HG03139 (cell line): ENCODE results near the gene TM9SF2.
"Not testable (repeated sequence)": the region's sequence is repeated elsewhere in the genome, so short reads cannot be mapped to it uniquely, and the experiment has no call there.

Experiments used
- ATAC-seq: cut with Tn5 transposase; IDR thresholded peaks from one replicate; pipeline ENCODE4 v1.9.1; 2021; ENCODE audit not compliant: unreplicated experiment

TM9SF2 gene

DNA sequence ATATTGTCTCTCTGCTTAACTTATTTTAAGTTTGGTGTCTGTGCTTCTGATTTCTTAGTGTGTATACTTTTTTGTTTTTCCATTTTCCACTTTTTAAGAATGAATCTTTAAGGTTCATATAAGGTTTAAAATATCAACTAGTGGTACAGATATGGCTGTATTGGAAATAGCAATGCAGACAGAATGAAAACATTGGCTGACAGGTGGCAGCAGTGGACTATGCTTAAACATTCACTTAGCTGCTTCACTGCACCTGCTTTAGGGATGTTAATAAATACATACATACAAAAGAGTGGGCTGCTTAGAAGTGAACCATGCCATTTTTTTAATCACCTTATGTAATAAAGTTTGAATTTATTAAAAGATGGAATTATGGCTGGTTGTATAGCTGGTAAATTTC lies 27.3 kb downstream of the TM9SF2 start:
- ATAC-seq = no peak

- ATAC-seq = no peak
These were observed 34.8 kb downstream of the TM9SF2 start for GRCh38 chr13:99536023-99536422.

GRCh38 chr13:99540530-99540929 lies 39.3 kb downstream of the TM9SF2 start:
- ATAC-seq = no peak

- peak; percentile 98 for ATAC-seq
These were observed 41.6 kb downstream of the TM9SF2 start for GRCh38 chr13:99542788-99543406.

DNA sequence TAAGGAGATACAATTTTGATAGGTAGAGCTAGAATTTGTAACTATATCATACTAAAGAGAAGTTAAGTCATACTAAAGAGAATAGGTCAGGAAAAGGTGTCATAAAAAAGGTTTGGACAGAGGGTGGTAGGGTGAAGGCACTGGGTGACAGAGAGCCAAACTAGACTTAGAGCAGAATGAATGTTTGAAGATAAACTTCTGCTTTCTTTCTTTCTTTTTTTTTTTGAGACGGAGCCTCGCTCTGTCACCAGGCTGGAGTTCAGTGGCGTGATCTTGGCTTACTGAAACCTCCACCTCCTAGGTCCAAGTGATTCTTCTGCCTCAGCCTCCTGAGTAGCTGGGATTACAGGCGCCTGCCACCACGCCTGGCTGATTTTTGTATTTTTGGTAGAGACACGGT lies 44.1 kb downstream of the TM9SF2 start:
- ATAC-seq = no peak

DNA sequence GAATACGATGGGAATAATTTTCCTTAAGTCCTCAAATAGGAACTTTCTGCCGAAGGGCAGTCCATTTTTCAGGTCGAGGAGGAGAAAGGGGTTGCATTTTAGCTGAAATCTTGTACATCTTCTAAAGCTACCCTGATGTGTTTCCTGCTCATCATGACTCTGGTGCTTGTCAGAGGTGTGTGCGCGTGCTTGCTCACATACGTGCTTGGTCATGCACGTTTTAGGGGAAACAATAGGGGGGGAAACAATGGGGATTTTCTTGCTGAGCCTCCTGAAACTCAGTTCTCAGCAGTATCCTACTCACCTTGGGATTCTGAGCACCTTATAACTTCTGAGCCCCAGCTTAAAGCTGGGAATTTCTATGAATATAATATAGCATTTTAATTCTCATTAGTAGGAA lies 44.7 kb downstream of the TM9SF2 start:
- ATAC-seq = no peak

DNA sequence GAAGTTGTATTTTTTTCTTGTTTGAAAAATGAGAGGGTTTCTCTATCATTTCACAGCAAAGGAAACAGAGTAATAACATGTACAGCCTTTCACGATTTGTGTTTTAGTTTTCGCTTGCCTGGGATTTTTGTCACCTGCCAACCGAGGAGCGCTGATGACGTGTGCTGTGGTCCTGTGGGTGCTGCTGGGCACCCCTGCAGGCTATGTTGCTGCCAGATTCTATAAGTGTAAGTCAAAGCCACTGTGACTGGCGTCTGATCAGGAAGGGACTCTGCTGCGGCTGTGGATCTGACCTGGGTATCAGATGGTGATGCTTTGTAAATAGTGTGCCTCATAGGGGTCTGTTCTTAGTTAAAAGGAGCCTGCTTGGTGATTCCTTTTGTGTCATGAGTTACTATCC lies 45.6 kb downstream of the TM9SF2 start:
- no peak for ATAC-seq

DNA sequence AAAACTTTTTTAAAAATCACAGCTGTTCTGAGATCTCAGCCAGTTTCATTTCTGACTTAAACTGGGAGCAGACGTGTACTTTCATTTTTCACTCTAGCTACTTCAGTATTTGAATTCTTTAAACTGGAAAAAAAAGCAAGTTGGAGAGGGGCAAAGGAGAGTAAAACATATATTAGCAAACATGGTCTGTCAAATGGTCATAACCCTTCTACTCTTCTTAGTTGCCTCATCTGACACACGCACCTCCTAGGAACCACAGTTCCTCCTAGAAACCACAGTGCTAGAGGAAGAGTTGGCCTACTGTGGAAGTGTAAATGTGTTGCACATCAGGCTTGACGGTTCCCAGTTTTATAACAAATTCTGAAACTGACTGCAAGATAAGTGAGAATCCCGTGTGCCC lies 47.2 kb downstream of the TM9SF2 start:
- ATAC-seq = peak; percentile 40

GRCh38 chr13:99553033-99553432 lies 51.8 kb downstream of the TM9SF2 start:
- ATAC-seq = no peak

GRCh38 chr13:99555149-99555548 lies 53.9 kb downstream of the TM9SF2 start:
- no peak for ATAC-seq

DNA sequence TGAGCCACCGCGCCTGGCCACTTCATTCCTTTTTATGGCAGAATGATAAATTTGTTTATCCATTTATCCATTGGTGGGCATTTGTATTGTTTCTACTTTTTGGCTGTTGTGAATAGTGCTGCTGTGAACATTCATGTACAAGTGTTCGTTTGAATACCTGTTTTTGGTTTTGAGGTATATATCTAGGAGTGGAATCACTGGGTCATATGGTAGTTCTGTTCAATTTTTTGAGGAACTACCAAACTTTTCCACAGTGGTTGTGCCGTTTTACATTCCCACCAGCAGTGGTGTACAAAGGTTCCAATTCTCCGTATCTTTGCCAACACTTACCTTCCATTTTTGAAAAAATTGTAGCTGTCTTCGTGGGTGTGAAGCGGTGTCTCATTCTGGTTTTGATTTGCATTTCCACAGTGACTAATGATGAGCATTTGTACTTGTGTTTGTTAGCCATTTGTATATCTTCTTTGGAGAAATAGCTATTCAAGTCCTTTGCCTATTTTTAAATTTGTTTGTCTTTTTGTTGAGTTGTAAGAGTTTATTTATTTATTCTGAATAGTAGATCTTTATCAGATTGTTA lies 55.7 kb downstream of the TM9SF2 start:
- ATAC-seq = no peak

- ATAC-seq = no peak
These were observed 57.4 kb downstream of the TM9SF2 start for GRCh38 chr13:99558570-99559180.

DNA sequence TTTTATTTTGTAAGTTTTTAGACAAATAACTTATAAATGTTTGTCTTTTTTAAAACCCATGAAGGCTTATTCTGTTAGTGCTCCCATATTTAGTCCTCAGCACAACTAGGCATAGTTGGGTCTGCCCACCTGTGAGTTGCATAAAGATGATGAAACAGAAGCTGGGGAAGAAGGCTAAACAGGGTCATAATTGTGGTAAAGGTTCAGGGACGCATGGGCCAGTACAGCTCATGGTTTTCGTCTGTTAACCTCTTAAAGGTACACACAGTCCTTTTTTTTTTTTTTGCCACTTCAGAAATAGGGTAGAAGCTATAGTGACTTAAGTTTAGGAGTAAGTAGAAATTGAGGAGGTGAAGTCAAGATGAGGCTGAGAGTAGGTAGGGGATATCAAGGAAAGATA lies 58.3 kb downstream of the TM9SF2 start:
- no peak for ATAC-seq

- ATAC-seq = no peak
These were observed 62.1 kb downstream of the TM9SF2 start for GRCh38 chr13:99563404-99563803.

DNA sequence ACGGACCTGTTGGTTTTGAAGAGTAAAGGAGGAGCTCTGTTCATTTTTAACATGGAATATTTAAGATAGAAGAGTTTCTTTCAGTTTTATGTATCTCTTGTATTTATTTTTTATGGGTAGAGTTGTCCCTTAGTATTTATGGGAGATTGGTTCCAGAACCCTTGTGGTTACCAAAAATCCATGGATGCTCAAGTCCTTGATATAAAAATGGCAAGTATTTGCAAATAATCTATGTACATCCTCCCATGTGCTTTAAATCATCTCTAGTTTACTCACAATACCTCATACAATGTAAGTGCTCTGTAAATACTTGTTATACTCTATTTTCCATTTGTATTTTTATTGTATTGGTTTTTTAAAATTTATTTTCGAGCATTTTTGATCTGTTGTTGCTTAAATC lies 63.1 kb downstream of the TM9SF2 start:
- ATAC-seq = no peak

GRCh38 chr13:99565478-99566124 lies 64.3 kb downstream of the TM9SF2 start:
- no peak for ATAC-seq

DNA sequence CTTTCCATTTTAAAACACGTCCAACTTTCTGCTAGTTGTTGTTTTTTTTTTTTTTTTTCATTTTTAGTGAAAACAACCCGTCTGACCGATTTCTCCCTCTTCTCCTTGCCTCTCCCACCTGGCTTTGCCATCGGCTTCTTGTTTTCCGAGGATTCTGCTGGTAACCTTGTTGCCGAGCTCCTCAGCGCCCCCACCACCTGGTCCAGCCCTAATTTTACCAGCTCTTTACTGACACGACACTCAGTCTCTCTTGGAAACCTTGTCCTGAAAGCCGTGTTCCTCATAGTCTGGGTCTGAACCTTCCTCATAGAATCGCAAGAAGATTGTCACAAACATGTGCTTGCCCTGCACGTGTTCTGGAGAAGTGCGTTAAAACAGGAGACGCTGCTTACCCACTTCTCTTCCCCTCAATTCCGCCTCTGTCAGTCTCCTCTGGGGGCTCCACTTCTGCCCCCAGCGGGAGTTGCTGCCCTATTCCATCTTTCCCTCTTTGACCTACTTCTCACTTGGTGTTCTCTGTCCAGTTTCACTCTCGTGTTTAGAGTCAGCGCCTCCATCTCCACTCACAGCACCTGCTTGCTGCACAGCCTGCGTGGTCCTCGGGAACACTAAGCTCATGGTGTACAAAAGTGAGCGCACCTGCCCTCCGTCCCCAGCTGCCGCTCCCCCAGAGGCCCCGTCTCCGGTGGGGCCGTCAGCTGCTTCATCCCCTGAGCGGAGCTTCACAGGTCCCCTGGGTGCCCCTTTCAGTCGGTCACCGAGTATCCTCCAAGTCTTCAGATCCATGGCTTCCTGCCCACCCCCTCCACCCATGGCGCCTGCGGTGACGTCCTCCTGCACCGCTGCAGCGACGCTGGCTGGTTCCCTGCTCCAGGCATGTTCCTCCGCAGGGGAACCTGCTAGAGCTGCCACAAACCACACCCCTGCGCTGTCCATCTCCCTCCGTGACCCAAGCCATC lies 65.1 kb downstream of the TM9SF2 start:
- ATAC-seq = no peak

GRCh38 chr13:99568901-99569300 lies 67.6 kb downstream of the TM9SF2 start:
- ATAC-seq = not testable (repeated sequence)

- ATAC-seq = no peak
These were observed 70.9 kb downstream of the TM9SF2 start for GRCh38 chr13:99572131-99572530.

DNA sequence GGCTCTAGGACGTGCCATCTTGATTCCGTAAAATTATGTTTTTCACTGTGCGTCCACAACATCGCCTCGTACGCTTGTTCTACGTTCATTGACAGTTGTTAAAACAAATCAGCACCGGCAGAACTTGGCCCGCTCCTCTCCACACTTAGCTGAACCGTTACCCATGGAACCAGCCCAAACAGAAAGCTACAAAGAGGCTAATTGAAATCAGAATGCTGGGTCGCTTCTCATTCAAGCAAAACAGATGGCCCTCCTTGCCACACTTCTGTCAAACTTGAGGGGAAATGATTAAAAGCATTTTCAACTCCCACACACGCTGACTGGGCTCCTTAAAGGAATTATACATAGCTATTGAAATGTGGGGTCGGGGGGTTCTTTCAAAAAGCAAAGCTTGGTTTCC lies 71.6 kb downstream of the TM9SF2 start:
- no peak for ATAC-seq
